Hindlimb muscle (tissue), 1 donor: ENCODE data around the gene ABCA4. TPM values are rescaled to one million over a fixed set of nuclear protein-coding genes. Genes with fewer than 3 reads are reported as not detected.

Experiments
- DNase-seq: peaks from one replicate; pipeline ENCODE4 v3.0.0-alpha.2; 2013
- polyA plus RNA-seq: library from polyadenylated mRNA; unstranded; fragments of 120-200 nt; gene quantifications from one replicate; pipeline ENCODE4 v1.2.1, GENCODE V29; 2013; ENCODE audit not compliant: insufficient read length

Gene ABCA4
- polyA plus RNA-seq, 1 donor, result 0.71 TPM

DNA sequence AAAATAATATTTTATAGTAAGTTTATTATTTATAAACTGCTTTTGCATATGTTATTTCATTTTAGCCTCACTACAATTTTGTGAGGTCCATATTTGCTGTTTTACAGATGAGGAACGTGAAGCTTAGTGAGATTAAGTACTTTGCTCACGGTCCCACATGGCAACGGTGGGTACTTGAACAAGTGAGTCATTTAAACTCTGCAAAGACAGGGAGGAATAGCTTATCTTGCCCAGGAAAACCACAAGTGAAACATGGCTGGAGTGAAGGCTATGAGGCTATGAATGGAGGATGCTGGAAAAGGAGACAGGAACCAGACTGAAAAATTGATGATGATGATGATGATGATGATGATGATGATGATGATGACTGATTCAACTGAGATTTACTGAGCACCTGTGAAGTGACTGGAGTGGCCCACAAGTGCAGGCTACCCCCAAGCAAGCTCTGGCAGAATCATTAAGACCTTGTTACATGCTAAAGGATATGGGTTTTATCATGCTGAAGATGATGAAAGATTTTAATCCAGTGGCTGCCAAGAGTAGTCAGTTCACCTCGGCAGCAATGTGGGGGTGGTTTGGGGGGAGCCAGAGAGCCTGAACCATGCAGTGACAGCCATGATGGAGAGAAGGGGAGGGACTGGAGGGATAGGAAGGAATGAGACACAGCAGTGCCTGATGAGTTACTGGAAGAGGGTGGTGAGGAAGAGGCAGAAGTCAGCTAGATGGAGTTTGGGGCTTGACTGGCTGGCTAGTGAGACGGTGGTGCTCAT is 1.4 kb upstream of the ABCA4 start:
- no peak for DNase-seq

DNA sequence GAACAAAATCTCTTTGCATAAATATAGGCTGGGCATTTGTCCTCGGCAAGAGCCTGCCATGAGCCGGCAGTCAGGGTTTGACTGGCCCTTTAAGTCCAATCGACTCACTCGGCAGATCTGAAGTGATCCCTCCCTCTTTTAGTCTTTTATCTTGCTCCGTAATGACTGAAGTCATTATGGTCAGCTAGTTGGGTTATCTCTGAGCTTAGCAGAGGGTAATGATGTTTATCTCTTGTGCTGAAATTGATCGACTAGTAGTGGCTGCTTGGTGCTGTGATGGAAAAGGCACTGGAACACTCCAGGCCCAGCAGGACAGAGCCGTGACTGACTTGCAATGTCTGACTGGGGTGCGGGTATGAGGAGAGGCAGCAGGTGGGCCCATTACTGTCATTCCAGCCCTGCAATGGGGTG is 468 bp upstream of the ABCA4 start:
- no peak for DNase-seq

DNA sequence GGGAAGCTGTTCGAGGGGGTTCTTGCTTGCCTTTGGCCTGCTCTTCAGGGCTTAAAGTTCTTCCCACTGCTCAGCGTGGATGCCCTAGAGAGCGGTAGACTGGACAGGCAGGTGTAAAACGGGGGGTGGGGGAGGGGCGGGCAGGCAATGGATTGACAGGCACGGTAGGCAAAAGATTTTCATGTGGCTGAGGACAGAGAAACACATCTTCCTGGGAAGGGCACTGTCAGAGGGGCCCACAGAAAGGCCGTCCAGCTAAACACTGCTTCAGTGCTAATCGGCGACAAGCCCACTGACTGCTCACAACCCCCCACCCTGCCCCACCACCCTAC is 412 bp downstream of the ABCA4 start:
- DNase-seq, result no peak

DNA sequence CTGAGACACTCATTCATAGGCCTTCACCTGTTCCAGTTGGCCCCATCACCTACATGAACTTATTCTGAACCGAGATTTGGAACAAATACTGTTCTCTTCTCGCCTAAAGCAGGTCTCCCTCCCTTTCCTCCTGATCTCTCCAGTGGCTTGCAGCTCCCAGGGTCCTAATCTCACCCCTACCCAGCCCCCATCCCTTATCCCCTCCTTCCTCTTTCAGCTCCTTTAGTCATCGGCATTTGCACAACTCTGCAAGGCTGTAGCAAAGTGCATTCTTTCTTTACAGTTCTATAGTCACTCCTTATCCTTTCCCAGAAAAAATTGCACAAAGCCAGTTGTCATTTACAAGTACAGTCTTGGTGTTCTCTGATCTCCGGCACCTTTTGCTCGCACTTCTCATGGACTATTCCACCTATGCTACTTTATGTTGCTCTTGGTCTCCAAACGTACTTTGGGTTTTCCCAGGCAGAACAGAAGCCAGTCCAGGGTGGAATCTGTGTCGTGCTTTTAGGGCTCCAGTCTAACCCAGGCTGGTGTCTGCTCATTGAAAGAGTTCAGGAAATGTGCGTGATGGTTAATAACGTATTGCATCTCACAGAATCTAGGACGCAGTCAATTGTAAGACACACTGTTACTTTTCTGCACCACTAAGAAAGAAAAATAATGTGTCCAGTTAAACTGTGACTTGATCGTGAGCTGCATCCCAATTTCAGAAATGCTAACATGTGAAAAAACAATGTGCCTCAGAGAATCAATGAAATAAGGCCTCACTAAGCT is 965 bp downstream of the ABCA4 start:
- no peak for DNase-seq

DNA sequence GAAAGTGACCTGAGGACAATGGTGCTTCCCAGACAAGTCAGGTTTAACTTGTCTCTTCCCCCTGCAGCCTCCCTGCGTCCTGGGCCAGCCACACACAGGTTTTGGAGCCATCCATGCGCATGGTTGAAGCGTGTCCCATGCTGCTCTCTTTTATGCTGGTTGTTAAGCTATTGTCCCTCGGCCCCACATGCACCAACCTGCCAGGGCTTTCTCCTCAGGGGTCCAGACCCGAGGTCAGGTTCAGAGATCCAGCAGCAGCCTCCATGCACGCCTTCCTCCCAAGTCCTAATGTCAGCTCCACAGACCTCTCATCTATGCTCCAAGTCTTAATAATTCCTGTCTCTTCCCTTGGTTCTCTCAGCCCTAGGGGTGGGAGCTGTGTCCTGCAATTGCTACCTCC is 1.6 kb downstream of the ABCA4 start:
- DNase-seq, result no peak

DNA sequence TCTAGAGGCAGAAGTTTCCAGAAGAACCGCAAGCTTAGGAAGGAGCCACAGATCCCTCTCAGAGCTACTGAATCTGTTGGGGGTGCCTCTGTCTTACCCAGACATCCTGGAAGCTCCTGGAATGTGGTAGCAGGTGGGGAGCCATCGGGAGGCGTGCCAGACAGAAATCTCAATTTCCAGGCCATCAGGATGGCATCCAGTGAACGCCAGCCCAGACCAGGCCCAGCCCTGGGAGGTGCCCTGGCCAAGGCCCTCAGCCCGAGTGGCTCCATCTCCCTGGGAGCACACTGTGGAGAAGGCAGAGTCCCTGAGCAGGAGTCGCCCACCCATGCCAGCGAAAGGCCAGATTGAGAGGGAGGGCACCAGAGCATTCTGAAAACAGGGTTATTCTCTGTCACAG is 2.5 kb downstream of the ABCA4 start:
- DNase-seq, result no peak

DNA sequence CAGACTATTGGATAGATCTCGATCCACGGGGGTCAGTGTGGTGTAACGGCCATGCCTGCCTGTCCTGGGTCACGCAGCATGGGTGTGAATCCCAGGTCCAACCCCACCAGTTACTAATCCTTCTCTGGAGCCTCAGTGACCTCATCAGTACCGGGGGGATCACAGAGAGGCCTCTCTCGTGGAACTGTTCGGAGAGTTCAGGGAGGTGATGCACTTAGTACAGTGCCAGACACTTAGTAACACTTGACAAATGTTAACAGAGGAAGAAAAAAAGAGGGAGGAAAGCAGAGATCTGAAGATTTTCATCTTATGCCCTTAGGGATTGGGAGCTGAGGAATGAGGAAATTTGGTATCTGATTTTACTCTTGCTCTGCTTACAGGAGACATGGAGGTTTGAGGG is 2.9 kb downstream of the ABCA4 start:
- no peak for DNase-seq

DNA sequence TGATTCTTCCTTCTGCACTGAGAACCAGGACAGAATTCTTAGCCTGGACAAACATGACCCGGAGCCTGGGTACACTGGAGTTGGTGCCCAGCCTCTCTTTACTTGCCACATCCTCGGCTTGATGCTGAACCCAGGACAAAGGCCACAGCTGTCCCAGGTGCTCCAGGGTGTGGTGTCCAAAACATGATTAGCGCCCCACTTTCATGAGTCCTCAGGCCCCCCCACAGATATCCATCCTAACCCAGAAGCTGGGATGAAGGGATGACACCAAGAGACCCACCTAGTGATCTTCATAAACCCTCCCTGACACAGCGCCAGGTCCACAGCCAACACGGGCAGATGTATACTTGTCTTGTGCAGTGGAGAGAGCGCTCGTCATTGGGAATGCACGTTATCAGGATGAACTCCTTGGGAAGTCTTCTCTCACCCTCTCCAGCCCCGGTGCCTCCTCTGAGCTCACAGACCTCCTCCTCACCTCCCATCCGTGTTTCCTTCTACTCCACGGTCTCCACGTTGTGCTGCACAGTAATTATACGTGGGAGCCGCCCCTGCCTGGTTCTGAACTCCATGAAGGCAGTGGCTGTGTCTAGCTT is 3.6 kb downstream of the ABCA4 start:
- DNase-seq, result no peak

DNA sequence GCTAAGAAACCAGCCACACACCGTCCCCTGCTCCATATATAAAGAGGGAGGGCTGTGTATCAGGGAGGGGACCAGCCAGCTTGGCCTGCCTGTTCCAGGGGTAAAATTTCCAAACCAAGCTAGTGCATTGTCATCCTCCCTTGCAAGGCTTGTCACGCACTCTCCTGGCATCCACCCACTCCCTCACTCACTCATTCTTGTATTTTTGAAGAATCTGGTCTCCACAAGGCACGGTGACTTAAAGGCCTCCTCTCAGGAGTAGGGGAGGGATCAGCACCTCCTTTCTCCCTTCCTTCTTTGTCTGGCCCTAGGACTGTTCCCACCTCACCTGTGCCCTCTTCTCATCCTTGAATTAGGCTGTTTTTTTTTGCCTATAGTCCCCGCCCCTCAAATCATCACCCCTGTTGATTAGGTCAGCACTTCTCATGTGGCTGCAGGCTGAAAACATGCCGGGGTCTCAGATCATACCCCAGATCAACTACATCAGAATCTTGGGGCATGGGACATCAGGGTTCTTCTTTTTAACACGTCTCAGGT is 5.0 kb downstream of the ABCA4 start:
- DNase-seq, result no peak

DNA sequence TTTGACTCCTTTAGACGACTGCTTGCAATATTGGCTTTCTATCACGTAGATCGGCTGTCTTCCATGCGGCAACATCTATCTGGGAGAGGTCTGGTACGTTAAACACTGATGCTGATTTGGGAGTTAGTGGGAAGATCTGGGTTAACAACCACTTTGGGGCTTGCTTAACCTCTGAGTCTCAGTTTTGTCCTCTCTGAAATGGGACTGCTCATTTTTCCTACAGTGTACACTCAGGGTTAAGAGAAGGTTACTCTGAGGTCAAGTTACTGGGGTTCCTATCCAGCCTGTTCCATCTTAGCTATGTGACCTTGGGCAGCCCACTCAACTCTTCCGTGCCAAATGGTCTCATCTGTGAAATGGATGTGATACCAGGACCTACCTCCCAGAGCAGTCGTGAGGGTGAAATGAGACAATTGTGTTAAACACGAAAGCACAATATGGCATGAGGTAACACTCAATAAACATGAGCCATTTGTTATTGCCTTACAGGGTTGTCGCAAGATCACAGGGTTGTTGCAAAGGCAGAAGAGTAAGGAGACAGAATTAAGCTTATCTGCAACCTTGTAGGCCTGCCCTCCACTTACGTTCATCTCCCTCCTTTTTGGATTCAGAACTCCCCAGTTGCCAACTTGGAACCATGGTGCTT is 5.6 kb downstream of the ABCA4 start:
- DNase-seq, result no peak

DNA sequence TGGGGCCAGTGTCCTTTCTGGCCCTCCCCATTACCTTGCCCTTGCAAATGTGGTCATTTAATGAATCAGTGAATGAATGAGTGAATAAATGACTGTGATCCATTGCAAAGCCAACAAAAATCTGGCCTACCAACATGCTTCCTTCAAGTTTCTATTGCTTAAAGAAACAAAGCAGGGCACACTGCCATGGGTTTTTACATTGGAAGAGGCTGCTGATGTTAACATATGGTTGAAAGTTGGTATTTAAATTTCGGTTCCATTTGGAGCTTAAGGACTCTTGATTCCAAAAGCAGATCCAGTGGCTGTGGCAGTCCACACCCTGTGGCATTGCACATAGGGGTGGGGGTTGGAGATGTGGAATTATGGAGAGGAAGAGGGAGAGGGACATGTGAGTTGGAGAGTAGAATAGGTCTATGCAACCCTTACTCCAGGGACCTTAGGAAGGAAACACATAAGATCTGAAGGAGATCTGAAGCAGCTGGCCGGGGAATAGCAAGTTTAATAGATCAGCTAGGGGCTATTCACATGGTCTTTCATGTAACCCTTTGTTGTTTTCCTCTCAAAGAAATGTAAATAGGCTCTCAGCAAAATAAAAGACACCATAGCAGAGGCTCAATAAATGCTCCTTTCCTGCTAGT is 7.2 kb downstream of the ABCA4 start:
- DNase-seq, result no peak

DNA sequence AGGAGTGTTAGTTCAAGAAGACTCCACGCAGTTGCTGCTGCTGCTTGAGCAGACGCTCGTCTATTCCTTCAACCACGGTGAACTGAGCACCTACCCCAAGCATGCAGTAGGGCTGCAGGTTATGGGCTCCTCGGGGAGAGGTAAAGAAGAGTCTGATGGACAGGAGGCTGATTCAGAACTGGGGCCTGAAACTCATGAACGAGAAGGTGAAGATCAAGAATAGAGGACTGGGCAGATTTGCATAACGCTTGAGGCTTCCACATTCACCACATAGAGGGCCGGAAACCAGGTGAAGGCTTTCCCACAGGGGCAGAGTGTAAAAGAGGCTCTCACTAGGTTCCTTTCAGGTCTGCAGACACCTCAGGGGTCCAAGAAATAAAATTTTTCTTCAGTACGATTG is 9.1 kb downstream of the ABCA4 start:
- DNase-seq, result no peak

DNA sequence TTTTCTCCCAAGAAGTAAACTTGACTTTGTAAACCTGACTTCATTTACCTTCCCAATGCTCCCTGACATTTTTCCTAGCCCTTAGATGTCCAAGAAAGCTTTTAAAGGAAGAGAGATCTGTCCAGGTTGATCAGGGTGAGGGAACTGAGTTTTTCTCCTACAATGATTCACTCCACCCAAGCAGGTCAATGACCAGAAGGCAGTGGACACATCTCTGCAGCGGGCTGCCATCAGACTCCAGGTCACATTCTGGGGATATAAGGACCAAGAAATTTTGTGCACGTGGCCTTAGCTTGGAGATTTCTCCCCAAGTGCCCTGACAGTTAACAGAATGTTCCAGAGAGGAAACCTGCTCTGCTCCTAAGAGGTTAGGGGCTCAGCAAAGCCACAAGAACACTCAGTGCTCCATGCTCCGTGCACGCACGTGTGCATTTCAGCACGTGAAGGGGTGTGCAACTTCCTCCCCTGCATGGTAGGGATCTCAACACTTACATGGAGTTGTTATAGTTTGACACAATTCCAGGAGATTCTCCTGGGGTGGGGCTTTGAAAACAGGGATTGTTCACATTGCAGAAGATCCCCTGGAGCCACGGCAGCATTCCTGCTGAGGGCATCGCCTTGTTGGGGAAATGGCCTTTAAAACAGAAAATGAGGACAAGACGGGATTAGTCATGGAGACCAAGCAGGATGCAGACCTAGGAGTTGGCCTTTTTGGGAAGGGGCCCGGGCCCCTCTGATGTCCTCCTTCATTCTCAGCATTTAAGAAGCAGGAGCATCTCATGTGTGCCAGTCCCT is 9.8 kb downstream of the ABCA4 start:
- no peak for DNase-seq

DNA sequence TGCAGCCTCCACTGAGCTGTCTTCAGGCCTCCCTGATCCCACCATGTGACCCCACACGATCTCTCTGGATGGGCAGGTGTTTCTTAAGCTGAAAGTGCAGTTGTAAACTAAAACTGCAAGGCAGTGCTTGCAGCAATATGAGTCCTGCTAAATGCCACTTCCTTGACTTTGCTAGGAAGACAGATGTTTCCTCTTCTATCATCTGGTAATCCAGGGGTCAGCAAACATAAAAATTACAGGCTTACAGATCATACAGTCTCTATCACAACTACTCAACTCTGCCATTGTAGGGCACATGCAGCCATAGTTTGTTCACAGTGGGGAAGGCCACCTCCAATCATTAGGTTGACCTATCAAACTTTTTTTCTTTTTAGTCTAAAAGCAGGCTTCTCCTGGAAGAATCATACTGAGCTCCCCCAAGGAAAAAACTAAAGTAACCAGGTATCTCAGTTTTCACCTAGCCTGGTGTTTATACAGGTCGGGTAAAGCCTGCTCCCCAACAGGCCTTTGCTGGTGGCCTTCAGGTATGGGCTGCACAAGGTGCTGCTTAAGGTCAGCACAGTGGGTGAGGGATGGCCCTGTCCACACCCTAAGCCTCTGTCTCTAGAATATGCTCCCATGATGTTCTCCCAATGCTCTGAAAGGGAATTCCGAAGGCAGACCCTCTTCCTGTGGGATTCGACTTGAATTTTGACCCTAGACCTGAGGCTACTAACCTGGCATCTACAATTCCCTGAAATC is 10.8 kb downstream of the ABCA4 start:
- no peak for DNase-seq

DNA sequence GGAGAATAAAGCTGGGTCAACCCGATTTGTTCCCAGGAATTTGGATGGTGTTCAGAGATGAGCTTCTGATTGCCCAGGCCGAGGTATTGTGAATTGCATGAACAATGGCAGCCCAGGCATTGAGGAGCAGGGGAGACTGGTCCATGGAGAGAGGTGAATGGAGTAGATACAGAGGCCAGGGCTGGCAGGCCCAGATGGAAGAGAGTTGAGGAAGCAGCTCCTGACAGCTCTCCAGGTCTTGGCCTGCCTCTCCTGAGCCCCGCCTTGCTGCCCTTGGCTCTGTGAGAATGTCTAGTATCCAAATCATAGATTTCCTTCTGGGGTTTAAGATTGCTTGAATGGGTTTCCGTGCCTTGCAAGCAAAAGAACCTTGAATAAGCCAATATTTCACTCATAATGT is 11.5 kb downstream of the ABCA4 start:
- no peak for DNase-seq

DNA sequence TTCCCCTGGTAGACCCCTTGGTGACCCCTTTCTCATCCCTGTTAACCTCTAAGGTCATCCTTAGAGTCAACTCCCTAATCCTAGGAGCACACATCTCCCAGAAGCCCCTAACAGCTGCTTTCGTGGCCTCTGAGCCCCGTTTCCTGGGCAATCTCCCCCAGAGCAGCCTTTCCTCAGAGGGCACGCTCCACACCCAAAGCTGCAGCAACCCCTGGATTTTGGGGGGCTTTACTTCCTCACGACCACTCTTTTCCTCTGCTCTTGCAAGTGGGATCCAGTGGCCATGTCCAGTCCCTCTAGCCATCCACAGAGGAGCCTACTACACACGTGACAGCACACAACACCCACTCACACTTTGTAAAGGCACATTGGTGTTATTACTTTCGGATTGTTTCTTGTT is 13.8 kb downstream of the ABCA4 start:
- no peak for DNase-seq

DNA sequence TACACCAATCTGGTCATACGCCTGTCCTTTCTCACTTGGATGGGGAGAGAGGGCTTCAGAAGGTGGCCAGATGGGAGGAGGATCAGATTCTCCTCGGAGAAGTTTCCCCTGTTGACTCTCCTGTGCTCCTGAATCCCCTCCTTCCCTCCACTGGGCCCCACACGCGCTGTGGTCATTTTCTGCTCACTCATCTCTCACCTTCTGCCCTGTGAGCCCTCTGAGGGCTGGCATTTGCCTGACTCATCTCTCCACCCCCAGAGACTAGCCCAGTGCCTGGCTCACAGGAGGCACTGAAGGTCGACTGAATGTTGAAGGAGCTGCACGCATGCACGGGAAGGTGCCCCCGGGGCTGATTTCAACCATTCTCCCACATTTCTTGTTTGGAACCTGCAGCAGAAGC is 14.2 kb downstream of the ABCA4 start:
- DNase-seq, result no peak

DNA sequence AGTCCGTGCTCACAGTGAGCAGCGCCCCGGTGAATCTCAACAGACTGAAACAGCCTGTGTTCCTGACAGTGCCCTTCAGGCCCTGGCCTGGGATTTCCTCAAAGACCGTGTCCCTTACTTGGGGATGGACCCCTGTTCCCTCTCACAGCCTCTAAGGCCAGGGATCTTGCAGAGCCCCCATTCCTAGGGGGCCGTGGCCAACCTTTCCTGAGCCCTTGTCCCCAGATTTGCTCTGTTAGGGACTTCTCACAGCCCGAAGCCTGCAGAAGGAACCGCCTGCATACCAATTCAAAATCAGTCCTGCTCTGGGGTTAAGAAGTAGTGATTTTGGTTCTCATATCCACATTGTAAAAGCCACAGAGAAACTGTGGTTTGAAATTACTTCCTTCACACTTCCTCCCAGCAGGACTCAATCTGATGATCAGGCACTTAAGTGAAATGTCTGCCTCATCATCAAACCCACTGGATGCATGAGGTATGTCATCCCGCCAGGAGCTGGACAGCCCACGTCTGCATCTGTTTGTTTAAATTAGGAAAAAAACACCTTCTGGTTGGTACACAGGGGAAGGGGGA is 14.9 kb downstream of the ABCA4 start:
- DNase-seq, result no peak

DNA sequence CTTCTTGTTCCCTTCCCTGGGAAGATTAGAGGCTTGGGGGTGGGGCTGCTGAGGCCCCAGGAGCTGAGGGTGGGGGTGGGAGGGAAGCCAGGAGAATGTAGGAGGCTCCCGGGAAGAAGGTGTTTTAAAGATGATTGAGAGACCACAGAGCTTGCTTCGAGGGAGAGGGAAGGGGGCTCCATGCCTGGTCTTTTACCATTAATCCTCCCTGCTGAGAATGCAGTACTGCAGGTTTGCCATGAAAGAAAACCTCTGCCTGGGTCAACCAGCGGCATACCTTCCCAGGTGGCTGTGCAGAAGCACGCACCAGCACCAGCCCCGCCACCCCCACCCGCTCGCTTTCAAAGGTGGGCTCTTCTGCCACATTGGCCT is 15.4 kb downstream of the ABCA4 start:
- no peak for DNase-seq

DNA sequence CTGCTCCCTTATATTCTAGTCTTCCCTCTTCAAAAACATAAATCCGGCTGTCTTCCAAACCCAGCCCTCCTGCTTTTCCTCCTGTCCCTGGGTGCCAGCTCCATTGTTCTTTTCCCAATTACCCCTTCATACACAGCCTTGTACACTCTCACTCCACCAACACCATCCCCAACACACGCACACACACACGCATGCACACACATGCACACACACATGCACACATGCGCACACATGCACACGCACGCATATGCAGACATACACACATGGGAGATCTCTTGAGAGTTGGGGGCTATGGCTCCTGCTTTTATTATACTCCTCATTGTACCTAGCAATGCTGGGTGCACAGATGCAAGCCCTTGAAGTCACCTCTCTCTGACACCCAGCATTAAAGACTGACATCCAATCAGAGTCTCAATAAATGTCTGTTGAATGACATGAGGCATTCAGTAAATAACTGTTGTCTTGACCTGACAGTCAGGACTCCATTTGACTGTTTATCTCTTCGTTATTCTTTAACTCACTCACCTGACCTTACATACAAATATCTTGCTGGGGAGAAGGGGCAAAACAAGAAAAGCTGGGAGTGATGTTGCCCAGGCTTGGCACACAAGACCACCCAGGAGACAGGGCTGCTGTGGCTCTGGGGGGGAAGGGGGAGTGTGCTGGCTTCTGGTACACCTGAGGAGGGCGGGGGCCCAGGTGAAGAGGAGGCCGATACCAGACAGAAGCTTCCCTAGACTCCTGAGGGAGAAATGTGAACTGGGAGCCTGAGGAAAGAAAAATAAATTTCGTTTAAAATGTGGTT is 16.0 kb downstream of the ABCA4 start:
- DNase-seq, result no peak
